Activated T-helper 2 cell treated with anti-CD3 and anti-CD28 coated beads, Interferon-gamma antibody, Interleukin-2, Interleukin-4, amounts not matched to agents 10 μg/mL and 5 μg/mL and 100 μg/mL, durations not matched to agents 14 hours and 24 hours and 36 hours (primary cell): ENCODE measurements around the gene ARL4A. TPM values are rescaled to one million over a fixed set of nuclear protein-coding genes. Genes with fewer than 3 reads are reported as not detected.

ENCODE experiments used
- DNase-seq: peaks from one replicate; pipeline ENCODE4 v3.0.0; 2021; ENCODE audit warnings: low spot score
- H3K27ac Mint-ChIP-seq: one replicate; pipeline ENCODE4 v1.8.0; 2021; ENCODE audit warnings: mixed read lengths
- H3K27me3 Mint-ChIP-seq: one replicate; pipeline ENCODE4 v1.8.0; 2021; ENCODE audit warnings: low read depth, mixed read lengths
- H3K36me3 Mint-ChIP-seq: one replicate; pipeline ENCODE4 v1.8.0; 2021; ENCODE audit warnings: low read depth, mixed read lengths
- H3K4me1 Mint-ChIP-seq: one replicate; pipeline ENCODE4 v1.8.0; 2021; ENCODE audit warnings: low read depth, mixed read lengths
- H3K4me3 Mint-ChIP-seq: one replicate; pipeline ENCODE4 v1.8.0; 2021; ENCODE audit warnings: low read depth, mild to moderate bottlenecking, moderate library complexity, mixed read lengths
- H3K9me3 Mint-ChIP-seq: one replicate; pipeline ENCODE4 v1.8.0; 2021; ENCODE audit warnings: mixed read lengths
- intact Hi-C: fragments of 100-400 bp; cut with micrococcal nuclease; formaldehyde crosslinking; loops from one replicate; pipeline ENCODE4 v1.15.1; 2023
- total RNA-seq: library from RNA; stranded (reverse); gene quantifications from 2 replicates; pipeline ENCODE4 v1.2.3, GENCODE V29; 2022

ARL4A gene
- total RNA-seq, 1 donor from 2014 or later = 14.8 TPM

DNA sequence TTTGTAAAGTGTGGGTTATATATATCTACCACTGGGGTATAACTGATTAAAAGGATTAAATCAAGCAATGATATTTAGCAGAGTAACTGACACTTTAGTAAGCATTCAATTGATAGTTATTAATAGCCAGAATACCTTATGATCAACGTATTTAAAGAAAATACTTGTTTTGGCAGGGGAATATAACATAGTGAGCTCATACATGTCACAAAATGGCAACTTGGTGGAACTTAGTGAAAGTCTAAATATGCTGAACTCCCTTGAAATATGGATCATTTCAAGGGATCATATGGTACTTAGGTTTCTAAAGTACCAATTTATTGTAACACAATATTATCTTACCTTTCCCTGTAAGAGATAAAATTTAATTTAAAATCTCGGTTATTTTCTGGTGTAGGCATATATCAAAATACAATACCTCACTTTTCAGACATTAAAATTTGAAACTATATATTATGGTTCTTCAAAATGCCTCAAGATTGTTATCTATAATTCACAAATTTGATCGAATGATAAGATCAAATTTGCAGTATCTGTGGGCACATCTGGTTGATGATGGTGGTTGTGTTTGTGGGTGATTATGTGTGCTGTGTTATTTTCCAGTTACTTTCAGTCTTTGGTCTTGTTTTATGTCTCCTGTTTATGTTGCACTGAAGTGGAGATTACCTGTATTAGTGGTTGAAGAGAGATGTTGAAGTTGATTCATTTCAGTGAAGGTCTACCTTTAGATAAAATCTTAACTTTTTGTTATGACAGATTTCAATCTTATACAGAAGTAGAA, 5.2 kb downstream of the ARL4A start:
- H3K9me3 Mint-ChIP-seq = no peaks in the 10 kb centered on the region
- peaks cover 17% of the 10 kb centered on the region for H3K36me3 Mint-ChIP-seq
- H3K27me3 Mint-ChIP-seq = no peaks in the 10 kb centered on the region
- H3K4me1 Mint-ChIP-seq = peaks cover 36% of the 10 kb centered on the region
- no peak overlapping the region for H3K27ac Mint-ChIP-seq
- H3K4me3 Mint-ChIP-seq = no peak overlapping the region
- DNase-seq = no peak
- intact Hi-C loops = no loop called here

DNA sequence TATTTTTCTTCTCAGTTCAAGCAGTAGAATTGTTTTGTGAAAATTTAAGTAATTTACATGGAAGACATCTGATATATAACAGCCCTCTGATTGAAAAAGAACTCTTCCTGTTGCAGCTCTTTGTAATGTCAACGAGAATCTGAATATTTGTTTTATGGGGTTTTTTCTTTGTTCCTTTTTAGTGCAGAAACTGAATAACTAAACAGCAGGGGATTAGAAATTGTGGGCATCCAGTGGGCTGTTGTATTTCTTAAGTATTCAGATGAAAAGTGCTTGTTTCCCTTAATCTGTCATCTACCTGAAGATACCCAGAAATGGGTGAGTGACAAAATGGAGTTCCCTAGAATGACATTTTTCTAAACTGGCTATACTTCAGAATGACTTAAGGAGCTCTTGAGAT, 7.4 kb downstream of the ARL4A start:
- no peak overlapping the region for H3K27ac Mint-ChIP-seq
- intact Hi-C loops = no loop called here
- H3K36me3 Mint-ChIP-seq = peaks cover 4% of the 10 kb centered on the region
- no peaks in the 10 kb centered on the region for H3K9me3 Mint-ChIP-seq
- no peak overlapping the region for H3K4me3 Mint-ChIP-seq
- no peaks in the 10 kb centered on the region for H3K27me3 Mint-ChIP-seq
- peaks cover 19% of the 10 kb centered on the region for H3K4me1 Mint-ChIP-seq
- no peak for DNase-seq

DNA sequence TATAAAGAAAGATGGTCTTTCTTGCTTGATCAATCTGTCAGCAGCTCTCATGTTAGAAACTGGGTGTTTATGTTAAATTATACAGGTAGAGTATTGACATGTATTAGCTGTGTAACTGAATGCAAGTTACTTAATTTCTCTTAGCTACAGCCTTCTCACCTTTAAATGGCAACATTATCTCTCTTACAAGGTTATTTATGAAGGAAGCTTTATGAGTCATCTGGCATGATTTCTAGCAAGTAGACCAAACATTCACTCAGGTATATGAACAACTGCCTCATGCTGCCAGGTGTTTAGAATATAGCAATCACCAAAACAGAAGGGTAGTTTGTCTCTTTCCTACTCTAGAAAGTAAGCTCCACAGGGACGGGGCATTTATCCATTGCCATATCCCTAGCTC, 8.5 kb downstream of the ARL4A start:
- Mint-ChIP-seq H3K4me3 (no peak overlapping the region), H3K4me1 (peaks cover 17% of the 10 kb centered on the region), H3K36me3 (peaks cover 3% of the 10 kb centered on the region), H3K27me3 (no peaks in the 10 kb centered on the region), H3K9me3 (no peaks in the 10 kb centered on the region), H3K27ac (no peak overlapping the region)
- DNase-seq = no peak
- intact Hi-C loops = no loop called here

DNA sequence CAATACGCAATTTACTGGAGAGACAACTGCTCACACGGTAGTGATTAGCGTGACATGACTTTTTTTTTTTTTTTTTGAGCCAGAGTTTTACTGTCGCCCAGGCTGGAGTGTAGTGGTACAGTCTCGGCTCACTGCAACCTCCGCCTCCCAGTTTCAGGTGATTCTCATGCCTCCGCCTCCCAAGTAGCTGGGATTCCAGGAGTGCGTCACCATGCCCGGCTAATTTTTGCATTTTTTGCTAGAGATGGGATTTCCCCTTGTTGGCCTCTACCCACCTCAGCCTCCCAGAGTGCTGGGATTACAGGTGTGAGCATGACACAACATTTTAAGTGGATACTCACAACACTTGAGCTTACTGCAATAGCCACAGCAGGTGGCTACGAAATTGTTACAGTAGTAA, 11.9 kb downstream of the ARL4A start:
- intact Hi-C loops = no loop called here
- no peak for DNase-seq
- H3K4me3 Mint-ChIP-seq = no peak overlapping the region
- H3K27ac Mint-ChIP-seq = no peak overlapping the region
- H3K9me3 Mint-ChIP-seq = peaks cover 6% of the 10 kb centered on the region
- H3K27me3 Mint-ChIP-seq = no peaks in the 10 kb centered on the region
- peaks cover 4% of the 10 kb centered on the region for H3K4me1 Mint-ChIP-seq
- H3K36me3 Mint-ChIP-seq = peaks cover 3% of the 10 kb centered on the region

DNA sequence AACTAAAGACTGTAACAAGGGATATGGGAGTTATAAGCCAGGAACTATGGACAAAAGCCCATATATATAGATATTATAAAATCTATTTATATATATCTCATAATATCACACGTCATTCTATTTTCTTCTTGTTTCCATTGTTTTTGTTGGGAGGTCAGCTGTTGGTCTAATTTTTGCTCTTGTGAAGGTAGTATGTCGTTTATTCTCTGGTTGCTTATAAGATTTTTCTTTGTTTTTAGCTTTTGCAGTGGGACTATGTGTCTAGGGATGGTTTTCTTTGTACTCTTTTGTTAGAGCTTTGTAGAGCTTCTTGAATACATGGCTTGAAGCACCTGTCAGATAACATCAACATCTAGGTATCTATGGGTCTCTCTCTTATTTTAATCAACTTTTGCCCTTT, 14.0 kb downstream of the ARL4A start:
- intact Hi-C loops = no loop called here
- Mint-ChIP-seq H3K27ac (no peak overlapping the region), H3K4me1 (no peaks in the 10 kb centered on the region), H3K36me3 (no peaks in the 10 kb centered on the region), H3K9me3 (peaks cover 6% of the 10 kb centered on the region), H3K27me3 (no peaks in the 10 kb centered on the region), H3K4me3 (no peak overlapping the region)
- DNase-seq = no peak

DNA sequence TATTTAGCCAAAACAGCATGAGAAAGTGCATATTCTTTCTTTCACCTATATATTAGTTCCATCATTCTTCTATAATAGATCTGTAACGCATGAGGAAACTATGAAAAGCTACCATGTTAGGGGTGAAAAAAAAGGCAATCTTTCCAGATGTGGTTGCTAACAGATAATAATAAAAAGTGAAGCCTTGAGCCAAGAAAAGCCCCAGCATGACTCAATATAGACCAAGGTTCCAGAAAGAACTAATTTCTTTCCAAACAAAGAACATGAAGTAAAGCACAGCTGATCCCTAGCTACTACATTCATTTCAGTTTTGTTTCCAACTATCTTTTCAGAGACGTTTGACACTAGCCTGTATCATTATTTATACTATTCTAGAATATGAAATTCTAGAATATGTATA, 16.4 kb downstream of the ARL4A start:
- Mint-ChIP-seq H3K4me3 (no peak overlapping the region), H3K4me1 (no peaks in the 10 kb centered on the region), H3K9me3 (peaks cover 6% of the 10 kb centered on the region), H3K36me3 (no peaks in the 10 kb centered on the region), H3K27ac (no peak overlapping the region), H3K27me3 (no peaks in the 10 kb centered on the region)
- DNase-seq = no peak
- intact Hi-C loops = no loop called here

DNA sequence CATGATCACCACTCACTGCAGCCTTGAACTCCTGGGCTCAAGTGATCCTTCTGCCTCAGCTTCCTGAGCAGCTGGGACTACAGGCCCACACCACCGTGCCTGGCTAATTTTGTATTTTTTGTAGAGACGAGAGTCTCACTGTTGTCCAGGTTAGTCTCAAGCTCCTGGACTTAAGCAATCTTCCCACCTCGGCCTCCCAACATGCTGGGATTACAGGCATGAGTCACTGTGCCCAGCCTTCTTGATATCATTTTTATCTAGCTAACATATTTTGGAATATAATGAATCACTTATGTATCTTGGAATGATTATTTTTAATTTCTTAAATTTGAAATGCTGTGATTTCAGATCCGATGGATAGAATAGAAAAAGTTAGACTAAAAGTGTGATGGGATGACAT, 18.4 kb downstream of the ARL4A start:
- no peak for DNase-seq
- Mint-ChIP-seq H3K9me3 (peaks cover 6% of the 10 kb centered on the region), H3K36me3 (no peaks in the 10 kb centered on the region), H3K4me1 (no peaks in the 10 kb centered on the region), H3K4me3 (no peak overlapping the region), H3K27me3 (no peaks in the 10 kb centered on the region), H3K27ac (no peak overlapping the region)
- intact Hi-C loops = no loop called here

DNA sequence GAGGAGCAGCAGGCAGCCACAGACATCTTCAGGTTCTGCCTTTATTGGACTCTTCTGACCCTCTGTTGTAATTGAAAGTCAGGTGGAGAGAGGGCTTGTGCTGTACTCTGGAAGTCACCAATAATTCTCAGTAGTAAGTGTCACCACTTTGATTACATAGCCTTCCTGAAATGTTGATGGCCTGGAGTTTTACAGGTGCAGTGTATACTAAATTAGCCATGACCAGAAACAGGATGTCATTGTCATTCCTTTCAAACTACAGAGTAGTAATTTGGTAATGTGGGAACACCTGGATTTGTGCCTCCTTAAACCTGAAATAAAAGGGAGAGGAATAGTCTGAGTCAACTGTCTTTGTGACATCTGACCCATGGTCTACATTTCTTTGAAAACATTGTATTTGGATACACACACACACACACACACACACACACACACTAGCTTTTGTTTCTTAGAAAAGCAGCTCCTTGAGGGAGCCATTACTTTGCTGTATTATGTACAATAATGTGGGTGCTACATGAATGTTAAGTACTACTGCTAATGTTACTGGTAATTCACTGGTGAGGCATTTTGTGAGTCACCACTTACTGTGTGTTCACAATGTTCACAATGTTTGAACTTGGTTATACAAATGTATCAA, 19.6 kb downstream of the ARL4A start:
- H3K27me3 Mint-ChIP-seq = no peaks in the 10 kb centered on the region
- no peak overlapping the region for H3K27ac Mint-ChIP-seq
- intact Hi-C loops = no loop called here
- H3K4me3 Mint-ChIP-seq = no peak overlapping the region
- H3K36me3 Mint-ChIP-seq = no peaks in the 10 kb centered on the region
- no peak for DNase-seq
- H3K4me1 Mint-ChIP-seq = no peaks in the 10 kb centered on the region
- H3K9me3 Mint-ChIP-seq = no peaks in the 10 kb centered on the region

DNA sequence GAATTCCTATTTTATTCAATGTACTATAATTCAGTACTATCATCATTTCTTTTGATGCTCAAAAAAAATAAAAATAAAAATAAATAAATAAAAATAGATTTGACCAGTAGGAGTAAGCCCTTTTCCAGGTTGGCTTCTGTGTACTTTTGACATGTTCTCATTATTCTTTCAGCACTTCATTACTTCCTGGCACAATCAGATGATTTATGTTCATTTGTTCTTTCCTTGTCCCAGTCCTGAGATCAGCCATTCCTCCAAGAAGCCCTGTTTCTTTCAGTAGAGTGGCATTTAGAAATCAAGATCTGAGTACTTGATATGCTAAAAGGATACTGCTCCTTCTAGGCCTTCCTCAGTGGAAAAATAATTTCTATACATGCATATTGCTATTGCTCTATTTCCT, 20.9 kb downstream of the ARL4A start:
- Mint-ChIP-seq H3K27me3 (no peaks in the 10 kb centered on the region), H3K9me3 (no peaks in the 10 kb centered on the region)
- DNase-seq = no peak

DNA sequence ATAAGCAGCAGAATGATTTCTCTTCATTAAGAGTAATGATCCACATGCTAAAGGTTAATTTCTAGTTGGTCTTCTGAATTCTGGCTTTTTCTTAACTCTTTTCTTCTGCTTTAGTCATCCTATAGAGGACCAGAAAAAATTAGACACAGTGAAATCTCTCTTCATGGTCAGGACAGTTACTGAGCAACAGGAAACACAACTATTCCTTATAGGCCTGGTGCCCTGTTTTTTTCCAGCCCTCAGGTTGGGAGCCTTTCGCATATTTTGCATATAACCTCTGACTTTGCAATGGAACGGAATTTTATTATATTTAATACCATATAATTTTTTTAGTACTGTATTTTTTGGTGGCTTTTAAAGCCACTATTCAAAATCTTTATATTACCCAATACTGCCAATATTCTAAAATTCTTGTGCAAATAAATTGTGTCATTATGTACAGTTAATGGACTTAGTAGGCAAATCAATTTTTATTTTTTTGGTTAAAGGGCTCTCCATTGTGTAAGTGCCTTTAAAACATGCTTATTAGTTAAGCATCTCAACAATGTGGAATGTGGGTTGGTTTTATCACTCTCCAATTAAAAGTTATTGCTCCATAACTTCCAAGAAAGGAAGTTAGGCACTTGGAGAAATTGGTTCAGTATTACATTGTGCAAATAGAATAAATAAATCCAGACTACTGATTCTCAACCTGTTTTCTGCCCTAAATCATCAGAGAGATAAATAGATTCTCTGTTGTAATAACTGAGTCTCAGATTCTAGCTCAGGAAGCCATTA, 22.5 kb downstream of the ARL4A start:
- H3K4me1 Mint-ChIP-seq = no peaks in the 10 kb centered on the region
- H3K4me3 Mint-ChIP-seq = no peak overlapping the region
- no peaks in the 10 kb centered on the region for H3K27me3 Mint-ChIP-seq
- intact Hi-C loops = no loop called here
- H3K9me3 Mint-ChIP-seq = no peaks in the 10 kb centered on the region
- H3K27ac Mint-ChIP-seq = no peak overlapping the region
- no peaks in the 10 kb centered on the region for H3K36me3 Mint-ChIP-seq
- DNase-seq = no peak

More for the DNA sequence above, 20.9 kb downstream of the ARL4A start:
- Mint-ChIP-seq H3K4me3 (no peak overlapping the region), H3K4me1 (no peaks in the 10 kb centered on the region), H3K36me3 (no peaks in the 10 kb centered on the region), H3K27ac (no peak overlapping the region)
- intact Hi-C loops = no loop called here

DNA sequence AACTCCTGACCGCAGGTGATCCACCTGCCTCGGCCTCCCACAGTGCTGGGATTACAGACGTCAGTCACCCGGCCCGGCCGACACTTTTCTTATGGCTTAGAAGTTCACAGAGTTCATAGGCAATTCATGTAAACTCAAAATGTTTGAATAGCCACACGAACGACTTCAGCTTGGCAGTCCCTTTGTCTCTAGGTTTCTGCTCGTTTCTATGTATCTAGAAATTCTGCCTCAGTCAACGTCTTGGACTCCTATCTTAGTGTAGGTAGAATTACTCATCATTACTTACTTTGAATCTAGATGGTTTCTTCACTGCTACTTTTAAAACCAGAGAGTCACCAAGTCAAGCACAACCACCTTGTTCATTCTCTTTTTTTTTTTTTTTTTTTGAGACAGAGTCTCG, 23.7 kb downstream of the ARL4A start:
- Mint-ChIP-seq H3K27me3 (no peaks in the 10 kb centered on the region), H3K4me3 (no peak overlapping the region), H3K4me1 (peaks cover 8% of the 10 kb centered on the region), H3K36me3 (no peaks in the 10 kb centered on the region), H3K27ac (no peak overlapping the region), H3K9me3 (no peaks in the 10 kb centered on the region)
- no peak for DNase-seq
- intact Hi-C loops = no loop called here

DNA sequence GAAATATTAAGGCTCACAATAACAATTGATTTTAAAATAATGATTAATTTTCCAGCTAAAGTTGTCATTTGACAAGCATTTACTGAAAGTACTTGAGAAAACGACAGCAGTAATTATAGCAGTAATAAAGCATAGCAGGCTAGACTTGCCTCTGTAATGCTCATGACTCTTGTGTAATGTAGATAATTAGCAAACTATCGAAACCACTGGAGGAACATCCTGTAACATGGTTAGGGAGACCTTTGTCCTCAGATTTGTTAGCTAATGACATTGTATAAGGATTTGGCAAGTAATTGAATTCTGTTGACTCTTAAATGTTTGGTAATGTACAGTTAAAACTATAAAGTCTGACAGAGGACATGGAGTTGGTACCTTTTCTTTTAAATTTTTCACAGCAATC, 24.8 kb downstream of the ARL4A start:
- Mint-ChIP-seq H3K9me3 (no peaks in the 10 kb centered on the region), H3K27me3 (no peaks in the 10 kb centered on the region), H3K4me3 (no peak overlapping the region), H3K36me3 (no peaks in the 10 kb centered on the region), H3K27ac (no peak overlapping the region), H3K4me1 (peaks cover 10% of the 10 kb centered on the region)
- intact Hi-C loops = no loop called here
- no peak for DNase-seq
